Right lobe of liver (tissue), 6 donors: Measurements from ENCODE around the gene HERC4. TPM values are rescaled to one million over a fixed set of nuclear protein-coding genes. Genes with fewer than 3 reads are reported as not detected.
A peak's percentile ranks its signal among the peaks of the same experiment; 100 is the strongest.

ENCODE experiments used
- ATAC-seq, 4 donors: fragments of 200-7000 bp; cut with Tn5 transposase; one replicate each; pipeline ENCODE4 v1.9.1; 2020; ENCODE audit warnings: mild to moderate bottlenecking in 4 of 4, moderate library complexity in 4 of 4
- DNase-seq, 3 donors: peaks; one replicate each; pipeline ENCODE4 v3.0.0-alpha.2; 2020
- H3K27ac ChIP-seq, 3 donors: fragments of 200-600 bp; one replicate each; pipeline ENCODE4 v1.8.0; 2022
- H3K27me3 ChIP-seq, 2 donors: fragments of 200-600 bp; one replicate each; pipeline ENCODE4 v1.8.0; 2022
- H3K36me3 ChIP-seq, 4 donors: fragments of 200-600 bp; sonication (generic) in 1 of 4; one replicate each; pipeline versions ENCODE4 v1.5.1 to v1.8.0; 2017 to 2022; ENCODE audit warnings: control low read depth in 1 of 4
- H3K4me1 ChIP-seq, 4 donors: fragments of 200-600 bp; sonication (generic) in 1 of 4; one replicate each; pipeline versions ENCODE4 v1.5.1 to v1.8.0; 2017 to 2022; ENCODE audit warnings: control low read depth in 1 of 4
- H3K4me3 ChIP-seq, 3 donors: fragments of 200-600 bp; one replicate each; pipeline ENCODE4 v1.8.0; 2022
- H3K9me3 ChIP-seq, 4 donors: fragments of 200-600 bp; sonication (generic) in 1 of 4; one replicate each; pipeline versions ENCODE4 v1.5.1 to v1.8.0; 2017 to 2022; ENCODE audit warnings: control low read depth in 1 of 4
- CTCF ChIP-seq, 4 donors: fragments of 200-600 bp in 3 of 4; fragments of 450-650 bp in 1 of 4; IDR thresholded peaks; one replicate each; pipeline versions ENCODE4 v1.5.1 to v1.8.0; 2016 to 2022; ENCODE audit warnings: antibody characterized with exemption in 4 of 4, mild to moderate bottlenecking in 2 of 4
- POLR2A ChIP-seq: fragments of 450-650 bp; IDR thresholded peaks from one replicate; pipeline ENCODE4 v1.6.1; 2017; ENCODE audit warnings: antibody characterized with exemption, mild to moderate bottlenecking
- WGBS: methylation state at CpG from one replicate; pipeline ENCODE4 v1.1.6; 2018; ENCODE audit warnings: low coverage, low lambda C conversion rate; ENCODE audit not compliant: insufficient coverage; ENCODE audit errors: missing lambda C conversion rate; 5-methylcytosine and 5-hydroxymethylcytosine counted together
- intact Hi-C, 2 donors: fragments of 100-400 bp; cut with DNase I; formaldehyde crosslinking; loops; one replicate each; pipeline versions ENCODE4 v1.11.2 to v1.14.1; 2022
- total RNA-seq, 6 experiments: library from RNA; depleted of rRNA in 2 of 6; stranded (reverse); fragments of >200 nt in 2 of 6; fragmentation: NEBNext Ultra II Directional in 3 of 6; extraction: Animal tissue kit (Norgen Biotek cat#: 25700) in 3 of 6; gene quantifications; one replicate each; pipeline versions ENCODE4 v1.1.0 to v1.2.4, GENCODE V29; 2016 to 2023
- donor health status: DM: no; HTN: yes; CAD: no.
- donor health status: DM: no; HTN: no; CAD: no.
- donor health status: DM: no; HTN: no; CAD: no.
- donor health status: DM: no; HTN: yes; CAD: no.
- donor health status: DM: no; HTN: yes; CAD: no.

HERC4 gene
- total RNA-seq, 6 experiments from 2014 or later, result 17.6 to 32.2 (median 26.9) TPM

GRCh38 chr10:68073631-68074030, 1.5 kb downstream of the HERC4 start:
- Histone ChIP-seq H3K27ac (peak overlapping the region; percentile 96 to 100 (median 97)), H3K4me1 (peaks cover 0 to 22% (median 0%) of the 10 kb centered on the region in 4 donors), H3K9me3 (no peaks in the 10 kb centered on the region), H3K27me3 (no peaks in the 10 kb centered on the region), H3K4me3 (peak overlapping the region; percentile 77 to 96 (median 93)), H3K36me3 (peaks cover 0 to 10% (median 0%) of the 10 kb centered on the region in 4 donors)
- no peak for ATAC-seq
- 5% methylated on average over 3 of the region's 3 CpGs for WGBS
- intact Hi-C loops, result no loop called here
- no peak for DNase-seq
- TF ChIP-seq CTCF (IDR thresholded peaks at IDR 0.05) (no peak), POLR2A (no peak)

- ATAC-seq (no peak), DNase-seq (no peak)
- WGBS, result 75% methylated on average over 3 of the region's 3 CpGs
- H3K9me3 ChIP-seq, result no peaks in the 10 kb centered on the region
- intact Hi-C loops, result no loop called here
- no peak overlapping the region for H3K27ac ChIP-seq
- H3K27me3 ChIP-seq, result no peaks in the 10 kb centered on the region
- peaks cover 0 to 5% (median 0%) of the 10 kb centered on the region in 4 donors for H3K4me1 ChIP-seq
- H3K4me3 ChIP-seq, result no peak overlapping the region
- no peak for TF ChIP-seq CTCF (IDR thresholded peaks at IDR 0.05)
- TF ChIP-seq POLR2A, result no peak
- peaks cover 0 to 18% (median 0%) of the 10 kb centered on the region in 4 donors for H3K36me3 ChIP-seq
Measured at GRCh38 chr10:68067508-68067907, 7.6 kb downstream of the HERC4 start.

GRCh38 chr10:68067029-68067428, 8.1 kb downstream of the HERC4 start:
- TF ChIP-seq CTCF (IDR thresholded peaks at IDR 0.05) (no peak), POLR2A (no peak)
- no peak for DNase-seq
- intact Hi-C loops, result no loop called here
- Histone ChIP-seq H3K27me3 (no peaks in the 10 kb centered on the region), H3K9me3 (no peaks in the 10 kb centered on the region), H3K27ac (no peak overlapping the region), H3K4me1 (peaks cover 0 to under 1% (median 0%) of the 10 kb centered on the region in 4 donors), H3K36me3 (peaks cover 0 to 18% (median 0%) of the 10 kb centered on the region in 4 donors), H3K4me3 (no peak overlapping the region)
- 73% methylated on average over 4 of the region's 4 CpGs for WGBS
- no peak for ATAC-seq

GRCh38 chr10:68053553-68053952, 21.5 kb downstream of the HERC4 start:
- no peak for TF ChIP-seq POLR2A
- no peak for TF ChIP-seq CTCF (IDR thresholded peaks at IDR 0.05)
- WGBS, result 79% methylated on average over 3 of the region's 3 CpGs
- no peak for DNase-seq
- Histone ChIP-seq H3K27me3 (no peaks in the 10 kb centered on the region), H3K36me3 (no peaks in the 10 kb centered on the region), H3K27ac (no peak overlapping the region), H3K4me3 (no peak overlapping the region), H3K4me1 (peaks cover 0 to 16% (median 0%) of the 10 kb centered on the region in 4 donors), H3K9me3 (no peaks in the 10 kb centered on the region)
- ATAC-seq, result peak in 2 of 4 donors; percentile 62 to 66
- intact Hi-C loops, result no loop called here

GRCh38 chr10:68052463-68052862, 22.6 kb downstream of the HERC4 start:
- H3K36me3 ChIP-seq, result no peaks in the 10 kb centered on the region
- ATAC-seq, result peak in 1 of 4 donors; percentile 53
- intact Hi-C loops, result no loop called here
- WGBS, result 45% methylated on average over 2 of the region's 2 CpGs
- DNase-seq, result no peak
- no peak overlapping the region for H3K4me3 ChIP-seq
- H3K4me1 ChIP-seq, result peaks cover 0 to 20% (median 0%) of the 10 kb centered on the region in 4 donors
- H3K27ac ChIP-seq, result no peak overlapping the region
- TF ChIP-seq CTCF (IDR thresholded peaks at IDR 0.05) (no peak), POLR2A (no peak)
- H3K27me3 ChIP-seq, result no peaks in the 10 kb centered on the region
- H3K9me3 ChIP-seq, result no peaks in the 10 kb centered on the region
